GM12878 (cell line): ENCODE data around the gene IBA57. TPM values are rescaled to one million over a fixed set of nuclear protein-coding genes. Genes with fewer than 3 reads are reported as not detected.

Experiments used
- ATAC-seq: fragments of 200-7000 bp; cut with Tn5 transposase; 3 replicates; pipeline ENCODE4 v1.9.1; 2020; ENCODE audit warnings: mild to moderate bottlenecking, moderate library complexity
- BruUV-seq: library from RNA; stranded (reverse); fragments of 400-500 nt; replicated peaks from 2 replicates; lab custom pipeline; 2021; lab: Mats Ljungman, UMichigan
- CTCF ChIA-PET: fragments of 300-600 bp; sonication (Branson Sonifier 250); formaldehyde crosslinking; extraction: SDS; loops from one replicate; lab custom pipeline; 2021; ENCODE audit warnings: inconsistent platforms; lab: Yijun Ruan, JAX
- POLR2A ChIA-PET: fragments of 350-600 bp; formaldehyde crosslinking; extraction: SDS; loops from one replicate; lab custom pipeline; 2021; ENCODE audit warnings: inconsistent platforms; lab: Charles Lee
- RAD21 ChIA-PET: fragments of 300-600 bp; sonication (Branson Sonifier 250); formaldehyde crosslinking; loops from one replicate; lab custom pipeline; 2023; ENCODE audit warnings: antibody characterized with exemption; ENCODE audit not compliant: unreplicated experiment; lab: Charles Lee
- SMC1A ChIA-PET: fragments of 300-600 bp; sonication (Branson Sonifier 250); formaldehyde crosslinking; loops from one replicate; lab custom pipeline; 2023; ENCODE audit not compliant: unreplicated experiment, uncharacterized antibody; lab: Charles Lee
- DNase-seq: peaks from one replicate; pipeline ENCODE4 v3.0.0-alpha.2; 2011; ENCODE audit warnings: low read depth, low spot score
- FAIRE-seq: peaks from 3 replicates; lab custom pipeline; 2011; peaks lifted over from hg19 to GRCh38; lab: Jason Lieb, UNC
- H2AFZ ChIP-seq: 2 replicates; pipeline ENCODE4 v1.6.0; 2011; ENCODE audit warnings: low read depth, low read length, control low read depth; ENCODE audit not compliant: control insufficient read depth
- H3K27ac ChIP-seq: 2 replicates; pipeline ENCODE4 v1.5.1; 2011; ENCODE audit warnings: control low read depth; ENCODE audit not compliant: control insufficient read depth, insufficient read depth
- H3K27me3 ChIP-seq, 2 experiments: replicated peaks in 1 of 2; 2 replicates each; pipeline versions ENCODE4 v1.6.0 to v1.6.1; 2011; ENCODE audit warnings: low read length in 1 of 2; ENCODE audit not compliant: control insufficient read depth in 2 of 2, insufficient read depth in 2 of 2
- H3K36me3 ChIP-seq, 2 experiments: 2 replicates each; pipeline ENCODE4 v1.5.1; 2011; ENCODE audit warnings: low read length in 1 of 2; ENCODE audit not compliant: control insufficient read depth in 2 of 2, insufficient read depth in 2 of 2
- H3K4me1 ChIP-seq: 2 replicates; pipeline ENCODE4 v1.6.1; 2011; ENCODE audit warnings: mild to moderate bottlenecking, low read length, moderate library complexity, mixed read lengths; ENCODE audit not compliant: control insufficient read depth, insufficient read depth
- H3K4me2 ChIP-seq: 2 replicates; pipeline ENCODE4 v1.6.0; 2011; ENCODE audit warnings: control low read depth; ENCODE audit not compliant: control insufficient read depth, insufficient read depth
- H3K4me3 ChIP-seq: fragments of 200-600 bp; sonication (generic); 2 replicates; pipeline ENCODE4 v1.5.1; 2016
- H3K79me2 ChIP-seq: 2 replicates; pipeline ENCODE4 v1.6.0; 2011; ENCODE audit warnings: low read length; ENCODE audit not compliant: control insufficient read depth, insufficient read depth
- H3K9ac ChIP-seq: 2 replicates; pipeline ENCODE4 v1.8.0; 2011; ENCODE audit warnings: low read length, control low read depth, mixed read lengths; ENCODE audit not compliant: control insufficient read depth, insufficient read depth
- H3K9me3 ChIP-seq: replicated peaks from 3 replicates; pipeline ENCODE4 v1.5.1; 2011; ENCODE audit warnings: mild to moderate bottlenecking, low read length; ENCODE audit not compliant: control insufficient read depth, insufficient read depth
- H4K20me1 ChIP-seq: 2 replicates; pipeline ENCODE4 v1.6.0; 2011; ENCODE audit not compliant: control insufficient read depth, insufficient read depth
- ZBTB33 ChIP-seq: fragments of 450-650 bp; IDR thresholded peaks from 2 replicates; pipeline ENCODE4 v1.6.1; 2017; ENCODE audit warnings: mild to moderate bottlenecking
- ZNF592 ChIP-seq: fragments of 450-650 bp; IDR thresholded peaks from 2 replicates; pipeline ENCODE4 v1.6.1; 2017; ENCODE audit warnings: mild to moderate bottlenecking, moderate library complexity
- WGBS: methylation state at CpG from one replicate; pipeline ENCODE4 v1.1.6; 2016; ENCODE audit warnings: low lambda C conversion rate; ENCODE audit not compliant: insufficient replicate concordance, insufficient coverage; ENCODE audit errors: missing lambda C conversion rate; 5-methylcytosine and 5-hydroxymethylcytosine counted together
- in situ Hi-C: fragments of 300-500 bp; cut with MboI; formaldehyde crosslinking; loops from 9 replicates; pipeline ENCODE4 v1.14.3; 2018; ENCODE audit warnings: mixed read lengths
- intact Hi-C: fragments of 100-400 bp; cut with micrococcal nuclease; formaldehyde crosslinking; loops from one replicate; pipeline ENCODE4 v1.14.2; 2022; ENCODE audit not compliant: unreplicated experiment
- polyA plus RNA-seq, 11 experiments: library from polyadenylated mRNA; depleted of rRNA in 4 of 11; unstranded in 6 of 11; stranded (reverse) in 5 of 11; fragments of >200 nt; fragmentation: Nextera tagmentation in 4 of 11; fragmentation: Illumina TruSeq in 1 of 11; extraction: Ambion mirVana in 4 of 11; extraction: Trizol in 1 of 11; gene quantifications; 1 replicate in 1 of 11; 2 replicates in 10 of 11; pipeline versions ENCODE4 v1.2.1 to v1.2.3, GENCODE V29; 2011 to 2016; ENCODE audit warnings: inconsistent platforms in 2 of 11, missing spikeins in 2 of 11, low read depth in 1 of 11
- total RNA-seq, 4 experiments: library from RNA; depleted of rRNA in 3 of 4; stranded (reverse); fragments of >200 nt in 3 of 4; fragmentation: Illumina TruSeq in 1 of 4; extraction: Trizol in 1 of 4; gene quantifications; 2 replicates each; pipeline versions ENCODE4 v1.2.1 to v1.2.3, GENCODE V29; 2013 to 2021

IBA57 gene
- total and polyA plus RNA-seq, 10 of the 15 experiments (the other 5 are each of a cell fraction or from before 2014, with no cell fraction given): 0.51 to 8.6 (median 3.7) TPM

- no TSS peak for BruUV-seq
- CTCF ChIA-PET: interaction anchor here (1.1 kb wide), 1 partner anchor 40 kb away, joined by 3 read pairs; no protein-coding TSS in a partner anchor
- DNase-seq (no peak), ATAC-seq (no peak), FAIRE-seq (no peak)
- RAD21 ChIA-PET: no interaction called here
- no peak overlapping the region for H2AFZ ChIP-seq
- H4K20me1 ChIP-seq: no peaks in the 10 kb centered on the region
- SMC1A ChIA-PET: no interaction called here
- WGBS: 74% methylated on average over 7 of the region's 7 CpGs
- POLR2A ChIA-PET: no interaction called here
- H3K36me3 ChIP-seq: peaks cover 0 to 5% of the 10 kb centered on the region in 2 experiments; a peak in 2 of 4 replicates
- H3K4me2 ChIP-seq: no peak overlapping the region
- H3K27me3 ChIP-seq: no peaks in the 10 kb centered on the region
- intact Hi-C loops: no loop called here
- H3K9me3 ChIP-seq: no peaks in the 10 kb centered on the region
- no peak overlapping the region for H3K9ac ChIP-seq
- H3K27ac ChIP-seq: no peak overlapping the region
- TF ChIP-seq ZNF592: no peak
- TF ChIP-seq ZBTB33: no peak
- peaks cover 10% of the 10 kb centered on the region for H3K4me1 ChIP-seq
- in situ Hi-C loops: loop anchor here (5.0 kb wide), 1 partner anchor 33 kb away; no protein-coding TSS in a partner anchor
- H3K79me2 ChIP-seq: peaks cover 4% of the 10 kb centered on the region
- no peak overlapping the region for H3K4me3 ChIP-seq
Measured at GRCh38 chr1:228170666-228171065, 5.1 kb downstream of the IBA57 start.
